Fibroblast of villous mesenchyme (primary cell): ENCODE data around the gene POMC. TPM values are rescaled to one million over a fixed set of nuclear protein-coding genes. Genes with fewer than 3 reads are reported as not detected.
"Not testable (repeated sequence)": the region's sequence is repeated elsewhere in the genome, so short reads cannot be mapped to it uniquely, and the experiment has no call there.

Experiments used
- DNase-seq: peaks from one replicate; pipeline ENCODE4 v3.0.0-alpha.2; 2010; ENCODE audit warnings: low read depth
- H3K4me3 ChIP-seq: 2 replicates; pipeline ENCODE4 v1.5.1; 2011; ENCODE audit warnings: low read depth, mild to moderate bottlenecking, low read length
- CTCF ChIP-seq: IDR thresholded peaks from 2 replicates; pipeline ENCODE4 v1.5.1; 2012; ENCODE audit warnings: low read depth, mild to moderate bottlenecking, low read length; ENCODE audit not compliant: insufficient read depth
- total RNA-seq: library from RNA; depleted of rRNA; stranded (reverse); fragments of >200 nt; gene quantifications from 2 replicates; pipeline ENCODE4 v1.2.3, GENCODE V29; 2012

Gene POMC
- total RNA-seq, 1 donor, result not detected

- no peak for DNase-seq
- no peak for TF ChIP-seq CTCF
- H3K4me3 ChIP-seq, result no peak overlapping the region
These were observed 38.4 kb downstream of the POMC start for GRCh38 chr2:25129901-25130520.

GRCh38 chr2:25127646-25128045 lies 40.7 kb downstream of the POMC start:
- TF ChIP-seq CTCF, result no peak
- no peak for DNase-seq
- no peak overlapping the region for H3K4me3 ChIP-seq

- not testable (repeated sequence) for H3K4me3 ChIP-seq, DNase-seq
These were observed 41.3 kb downstream of the POMC start for GRCh38 chr2:25127071-25127470.

GRCh38 chr2:25125976-25126375 lies 42.4 kb downstream of the POMC start:
- no peak overlapping the region for H3K4me3 ChIP-seq
- TF ChIP-seq CTCF, result no peak
- no peak for DNase-seq

- H3K4me3 ChIP-seq, result no peak overlapping the region
- no peak for DNase-seq
- TF ChIP-seq CTCF, result no peak
These were observed 43.2 kb downstream of the POMC start for GRCh38 chr2:25125189-25125588.

- no peak for TF ChIP-seq CTCF
- no peak overlapping the region for H3K4me3 ChIP-seq
- DNase-seq, result no peak
These were observed 44.7 kb downstream of the POMC start for GRCh38 chr2:25123682-25124081.

GRCh38 chr2:25122367-25122766 lies 46.0 kb downstream of the POMC start:
- no peak for TF ChIP-seq CTCF
- no peak for DNase-seq
- no peak overlapping the region for H3K4me3 ChIP-seq
